ENCODE results near the gene DLX5.

DLX5 gene

DNA sequence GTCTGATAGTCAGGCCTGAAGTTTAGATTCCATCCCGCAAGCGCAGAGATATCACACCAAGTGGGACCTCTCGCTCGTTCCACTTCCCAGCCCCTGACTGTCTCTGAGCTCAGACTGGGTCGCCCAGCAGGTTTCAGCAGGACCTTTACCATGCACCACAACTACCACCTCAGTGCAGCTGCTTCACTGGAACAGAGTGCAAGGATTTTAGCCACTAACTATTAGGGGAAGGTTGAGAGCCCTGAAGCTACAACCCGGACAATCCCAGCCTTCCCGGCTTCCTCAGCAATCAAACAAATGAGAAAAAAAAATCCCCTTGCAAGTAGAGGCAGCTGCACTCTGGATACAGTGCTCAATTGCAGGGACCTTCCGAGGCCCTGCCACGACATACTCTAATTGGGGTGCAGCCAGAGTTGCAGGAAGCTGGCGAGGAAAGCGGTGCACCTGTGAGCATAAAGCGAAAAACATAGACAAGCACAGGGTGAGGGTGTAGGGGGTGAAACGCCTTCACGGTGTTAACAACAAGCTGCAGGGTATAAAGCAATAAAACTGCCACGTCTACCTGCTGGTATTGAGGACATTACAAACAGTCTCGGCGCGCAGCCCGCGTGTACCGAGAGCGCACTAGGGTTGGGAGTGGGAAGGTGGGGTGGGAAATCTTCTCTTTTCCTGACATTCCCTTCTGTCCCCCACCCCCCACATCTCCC, 21.9 kb downstream of the DLX5 start:
- peaks cover 94% of the 10 kb centered on the region for H3K27me3 Mint-ChIP-seq
- H3K4me3 Mint-ChIP-seq, result no peak overlapping the region
- no peaks in the 10 kb centered on the region for H3K36me3 Mint-ChIP-seq
- H3K4me1 Mint-ChIP-seq, result peaks cover 17% of the 10 kb centered on the region
- no peaks in the 10 kb centered on the region for H3K9me3 Mint-ChIP-seq
- no peak overlapping the region for H3K27ac Mint-ChIP-seq
- no peak for ATAC-seq

DNA sequence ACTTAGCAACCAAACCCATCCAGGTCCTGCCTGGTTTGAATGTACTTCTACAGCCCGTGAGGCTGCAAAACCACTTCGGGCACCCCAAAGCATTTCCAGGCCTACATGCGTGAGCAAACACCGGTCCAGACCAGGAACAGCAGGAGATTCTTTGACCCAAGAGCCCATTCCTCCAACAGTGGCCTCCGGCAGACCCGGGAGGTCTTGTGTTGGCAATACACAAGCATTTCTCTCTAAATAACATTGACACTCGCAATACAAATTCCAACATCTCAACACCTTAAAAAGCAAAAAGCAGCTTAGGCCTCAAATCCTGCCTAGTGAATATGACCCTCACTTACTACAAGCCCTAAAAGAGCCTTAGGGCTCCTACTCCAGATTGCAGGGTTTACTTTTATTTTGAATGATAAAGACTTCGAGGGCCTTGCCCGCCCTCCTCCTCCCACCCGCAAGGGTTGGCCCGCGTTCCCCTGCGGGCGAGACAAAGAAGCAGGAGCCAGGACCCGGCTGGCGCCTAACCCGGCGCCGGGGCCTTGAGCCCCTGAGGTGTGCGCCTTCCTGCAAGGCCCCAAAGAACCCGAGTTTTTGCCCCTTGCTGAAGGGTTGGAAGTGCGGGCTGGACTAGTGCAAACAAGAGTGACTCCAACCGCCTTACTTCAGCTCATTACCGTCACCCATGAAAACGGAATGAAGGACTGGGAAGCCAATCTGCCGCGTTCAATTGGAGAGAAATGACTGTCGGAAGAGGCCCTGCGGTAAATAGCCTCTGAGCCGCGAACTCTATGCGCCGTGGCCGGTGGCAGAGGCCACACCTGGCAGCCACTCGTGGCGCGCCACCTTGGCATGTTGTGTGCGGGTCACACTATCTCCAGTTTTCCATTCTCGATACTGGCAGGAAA, 22.7 kb downstream of the DLX5 start:
- H3K4me1 Mint-ChIP-seq, result peaks cover 11% of the 10 kb centered on the region
- H3K4me3 Mint-ChIP-seq, result no peak overlapping the region
- peaks cover 94% of the 10 kb centered on the region for H3K27me3 Mint-ChIP-seq
- no peaks in the 10 kb centered on the region for H3K9me3 Mint-ChIP-seq
- H3K27ac Mint-ChIP-seq, result no peak overlapping the region
- no peaks in the 10 kb centered on the region for H3K36me3 Mint-ChIP-seq
- ATAC-seq, result no peak

DNA sequence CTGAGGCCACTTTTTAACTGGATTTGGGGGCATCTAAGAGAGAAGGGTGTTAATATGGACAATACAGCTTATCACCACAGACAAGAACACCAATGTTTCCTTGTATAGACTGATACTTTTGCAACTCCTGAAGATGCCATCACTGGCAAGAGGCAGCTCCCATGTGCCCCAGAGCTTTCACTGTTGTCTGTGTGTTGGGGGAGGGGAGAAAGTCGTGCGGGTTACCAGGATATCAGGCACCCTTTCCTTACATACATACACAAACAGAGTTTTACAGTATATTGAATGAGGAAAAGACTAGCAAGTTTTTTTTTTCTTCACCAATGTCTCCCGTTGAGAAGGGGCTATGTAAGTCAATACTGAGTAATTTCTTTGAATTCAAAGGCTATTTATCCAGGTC, 23.4 kb downstream of the DLX5 start:
- Mint-ChIP-seq H3K4me3 (no peak overlapping the region), H3K36me3 (no peaks in the 10 kb centered on the region), H3K9me3 (no peaks in the 10 kb centered on the region), H3K27ac (no peak overlapping the region), H3K27me3 (peaks cover 94% of the 10 kb centered on the region), H3K4me1 (peaks cover 5% of the 10 kb centered on the region)
- no peak for ATAC-seq

DNA sequence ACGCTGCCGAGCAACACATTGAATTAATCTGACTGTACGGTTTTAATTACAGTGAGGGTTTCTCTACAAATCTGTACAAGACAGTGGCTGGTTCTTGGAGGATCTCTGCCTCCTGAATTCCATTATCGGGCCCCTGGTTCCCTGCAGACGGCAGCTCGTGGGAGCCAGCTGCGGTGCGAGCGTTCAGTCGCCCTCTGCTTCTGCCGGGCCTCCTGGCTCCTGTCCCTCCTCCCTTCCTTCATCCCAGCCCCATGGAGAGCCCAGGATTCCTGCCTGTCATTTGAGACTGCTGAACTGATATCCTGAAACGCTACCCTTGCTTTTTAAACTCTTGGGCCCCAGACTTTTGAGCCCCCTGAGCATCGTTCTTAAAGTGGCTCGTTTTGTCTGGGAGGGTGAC, 25.9 kb downstream of the DLX5 start:
- no peak for ATAC-seq
- Mint-ChIP-seq H3K4me1 (no peaks in the 10 kb centered on the region), H3K27me3 (peaks cover 100% of the 10 kb centered on the region), H3K36me3 (no peaks in the 10 kb centered on the region), H3K27ac (no peak overlapping the region), H3K4me3 (no peak overlapping the region), H3K9me3 (no peaks in the 10 kb centered on the region)

DNA sequence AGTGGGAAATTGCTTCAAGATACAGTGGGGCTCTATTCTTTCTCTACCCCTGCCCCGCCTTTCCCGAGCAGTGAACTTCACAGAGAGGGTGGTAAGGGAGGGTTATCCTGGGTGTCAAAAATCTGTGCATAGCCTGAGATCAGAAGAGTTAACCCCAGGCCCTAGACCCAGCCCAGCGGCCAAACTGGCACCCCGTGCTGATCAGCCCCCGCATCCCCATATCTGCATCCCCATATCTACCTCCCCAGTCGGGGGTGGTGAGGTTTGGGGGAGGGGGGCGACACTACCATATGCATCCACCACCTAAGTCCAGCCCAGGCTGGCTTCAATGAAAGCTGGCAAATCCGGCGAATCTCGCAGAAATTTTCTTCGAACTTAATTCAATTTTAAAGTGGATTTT, 26.3 kb downstream of the DLX5 start:
- Mint-ChIP-seq H3K36me3 (no peaks in the 10 kb centered on the region), H3K27me3 (peaks cover 100% of the 10 kb centered on the region), H3K4me3 (no peak overlapping the region), H3K9me3 (no peaks in the 10 kb centered on the region), H3K27ac (no peak overlapping the region), H3K4me1 (no peaks in the 10 kb centered on the region)
- ATAC-seq, result no peak

DNA sequence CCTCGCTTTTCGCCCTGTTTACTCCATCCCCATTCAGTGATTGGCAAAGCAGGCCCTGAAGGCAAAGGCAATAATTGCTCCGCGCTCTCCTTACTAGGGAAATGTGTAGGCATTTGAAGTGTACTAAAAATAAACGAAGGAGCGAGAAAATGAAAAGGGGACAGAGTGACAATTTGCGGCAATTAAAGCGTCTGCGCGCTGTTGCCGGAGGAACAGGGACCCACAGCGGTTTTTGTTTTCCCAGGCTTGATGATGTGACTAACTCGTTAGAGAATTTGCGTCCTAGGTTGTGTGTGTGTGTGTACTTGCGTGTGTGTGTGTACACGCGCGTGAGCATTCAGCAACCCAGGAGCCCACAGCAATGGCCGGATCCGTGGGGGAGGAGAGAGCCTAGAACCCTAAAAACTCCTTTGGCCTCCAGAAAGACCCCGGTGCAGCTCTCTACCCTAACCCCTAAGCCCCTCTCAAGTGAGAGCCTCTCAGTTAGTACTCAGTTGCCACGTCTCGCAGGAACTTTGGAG, 27.1 kb downstream of the DLX5 start:
- Mint-ChIP-seq H3K9me3 (peaks cover 4% of the 10 kb centered on the region), H3K36me3 (peaks cover 5% of the 10 kb centered on the region), H3K27ac (no peak overlapping the region), H3K4me1 (peaks cover 5% of the 10 kb centered on the region), H3K4me3 (no peak overlapping the region), H3K27me3 (peaks cover 100% of the 10 kb centered on the region)
- no peak for ATAC-seq

DNA sequence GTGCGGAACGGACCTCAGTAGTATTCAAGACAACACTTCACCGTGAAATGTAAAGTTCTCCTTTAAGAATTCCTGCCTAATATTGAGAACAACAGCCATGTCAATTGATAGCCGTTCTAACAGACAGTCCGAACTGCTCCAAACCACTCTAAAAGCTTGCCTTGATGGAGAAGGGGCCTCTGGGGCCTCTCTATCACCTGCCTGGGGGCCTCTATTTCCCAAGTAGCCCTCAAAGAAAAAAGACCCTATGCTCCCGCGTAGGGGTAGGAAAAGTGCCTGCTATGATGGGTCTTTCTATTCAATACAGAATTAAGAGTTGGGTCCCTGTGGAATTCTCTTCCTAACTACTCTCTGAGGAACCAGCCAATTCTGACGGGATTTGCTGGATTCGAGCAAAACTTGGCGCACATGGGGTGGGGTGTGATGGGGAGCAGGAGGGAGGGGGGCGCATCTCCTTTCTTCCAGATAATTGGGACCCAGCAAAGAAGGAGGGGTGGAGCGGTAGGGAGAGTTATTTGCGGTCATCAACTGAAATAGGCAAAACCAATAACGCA, 27.6 kb downstream of the DLX5 start:
- Mint-ChIP-seq H3K36me3 (peaks cover 7% of the 10 kb centered on the region), H3K27ac (no peak overlapping the region), H3K4me3 (no peak overlapping the region), H3K4me1 (peaks cover 6% of the 10 kb centered on the region), H3K9me3 (peaks cover 4% of the 10 kb centered on the region), H3K27me3 (peaks cover 100% of the 10 kb centered on the region)
- ATAC-seq, result no peak

DNA sequence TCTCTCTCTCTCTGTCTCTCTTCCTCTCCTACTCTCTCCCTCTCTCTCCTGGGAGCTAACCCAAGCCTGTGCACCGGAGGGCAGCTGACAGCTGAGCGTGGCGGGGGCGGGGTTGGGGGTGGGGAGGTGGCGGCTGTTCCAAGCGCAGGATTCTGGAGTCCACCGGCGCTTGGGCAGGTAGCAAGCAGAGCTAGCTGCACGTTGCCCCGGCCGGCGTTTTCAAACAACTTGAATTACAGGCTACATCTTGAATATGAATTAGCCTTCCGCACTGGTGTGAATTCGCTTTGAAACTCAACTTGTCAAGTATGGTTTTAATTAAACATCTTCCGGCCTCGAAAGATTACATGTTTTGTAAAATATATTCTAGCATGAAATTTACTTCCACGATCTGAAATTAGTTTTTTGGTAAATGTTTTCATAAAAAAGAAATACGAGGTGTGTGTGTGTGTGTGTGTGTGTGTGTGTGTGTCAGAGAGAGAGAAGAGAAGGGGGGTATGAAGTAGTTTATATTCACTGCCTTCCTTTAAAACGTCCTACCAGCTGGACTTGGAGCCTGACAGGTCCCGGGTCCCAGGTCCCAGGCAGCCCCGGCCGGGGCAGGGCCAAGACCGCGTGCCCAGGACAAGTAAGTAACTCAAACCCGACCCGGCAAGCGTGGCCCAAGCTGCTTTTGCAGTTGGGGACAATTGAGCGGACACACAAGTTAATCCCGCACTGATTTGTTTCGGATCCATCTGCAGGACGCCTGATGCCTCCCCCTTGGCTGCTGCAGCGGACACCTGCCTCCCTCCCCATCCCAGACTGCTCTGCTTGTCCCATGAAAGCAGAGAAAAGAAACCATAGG, 28.3 kb downstream of the DLX5 start:
- Mint-ChIP-seq H3K27me3 (peaks cover 100% of the 10 kb centered on the region), H3K4me3 (no peak overlapping the region), H3K4me1 (peaks cover 6% of the 10 kb centered on the region), H3K36me3 (peaks cover 7% of the 10 kb centered on the region), H3K27ac (no peak overlapping the region), H3K9me3 (peaks cover 4% of the 10 kb centered on the region)
- ATAC-seq, result no peak

DNA sequence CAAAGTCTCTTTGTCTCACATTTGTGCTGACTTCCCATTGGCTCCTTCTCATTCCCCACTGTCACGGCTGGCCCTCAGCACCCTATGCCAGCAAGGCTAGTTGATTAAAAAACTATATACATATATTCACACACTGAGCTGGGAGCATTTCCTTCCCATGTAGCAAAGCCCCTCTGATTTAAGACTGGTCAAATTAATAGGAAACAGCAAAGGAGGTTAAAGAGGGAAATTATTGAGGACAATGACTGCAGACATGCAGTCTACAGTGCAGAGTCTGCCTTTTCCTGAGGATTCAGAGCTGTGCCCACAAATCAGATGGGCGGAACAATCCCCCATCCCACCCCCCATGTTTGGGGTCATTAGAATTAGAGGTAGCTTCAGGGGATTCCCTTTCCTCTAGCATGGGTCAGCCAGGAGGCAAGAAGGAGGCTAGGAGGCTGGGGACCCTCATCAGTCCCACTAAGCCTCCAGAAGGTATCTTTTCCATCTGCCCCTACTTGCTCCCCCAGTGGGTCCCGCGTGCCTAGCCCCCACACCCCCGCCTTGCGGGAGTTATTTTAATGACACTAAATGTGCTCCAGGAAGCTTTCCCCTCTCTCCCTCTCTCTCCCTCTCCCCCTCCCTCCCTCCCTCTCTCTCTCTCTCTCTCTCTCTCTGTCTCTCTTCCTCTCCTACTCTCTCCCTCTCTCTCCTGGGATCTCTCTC, 29.1 kb downstream of the DLX5 start:
- H3K4me3 Mint-ChIP-seq, result no peak overlapping the region
- no peak overlapping the region for H3K27ac Mint-ChIP-seq
- peaks cover 6% of the 10 kb centered on the region for H3K4me1 Mint-ChIP-seq
- H3K27me3 Mint-ChIP-seq, result peaks cover 99% of the 10 kb centered on the region
- ATAC-seq, result no peak
- peaks cover 4% of the 10 kb centered on the region for H3K9me3 Mint-ChIP-seq
- H3K36me3 Mint-ChIP-seq, result peaks cover 7% of the 10 kb centered on the region

DNA sequence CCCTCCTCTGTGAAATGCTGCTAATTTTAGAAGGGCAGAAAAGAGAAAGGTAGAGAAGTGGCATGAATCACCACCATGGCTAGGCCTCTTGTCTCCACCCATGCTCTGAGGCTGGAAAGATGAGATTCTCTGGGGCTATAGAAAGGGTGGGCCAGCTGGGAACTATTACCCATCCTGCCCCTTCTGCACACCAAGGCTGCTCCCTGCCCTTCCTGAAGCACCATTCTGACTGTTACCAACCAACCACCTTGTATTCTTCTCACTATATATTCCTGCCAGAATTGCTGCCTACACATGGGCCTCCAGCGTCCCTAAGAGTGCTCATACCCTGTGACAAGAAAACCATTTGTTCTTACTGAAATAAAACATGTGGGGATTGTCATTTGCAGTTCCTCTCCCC, 30.7 kb downstream of the DLX5 start:
- ATAC-seq, result no peak
- peaks cover 6% of the 10 kb centered on the region for H3K4me1 Mint-ChIP-seq
- no peak overlapping the region for H3K4me3 Mint-ChIP-seq
- H3K36me3 Mint-ChIP-seq, result peaks cover 7% of the 10 kb centered on the region
- no peak overlapping the region for H3K27ac Mint-ChIP-seq
- peaks cover 99% of the 10 kb centered on the region for H3K27me3 Mint-ChIP-seq
- H3K9me3 Mint-ChIP-seq, result peaks cover 4% of the 10 kb centered on the region

DNA sequence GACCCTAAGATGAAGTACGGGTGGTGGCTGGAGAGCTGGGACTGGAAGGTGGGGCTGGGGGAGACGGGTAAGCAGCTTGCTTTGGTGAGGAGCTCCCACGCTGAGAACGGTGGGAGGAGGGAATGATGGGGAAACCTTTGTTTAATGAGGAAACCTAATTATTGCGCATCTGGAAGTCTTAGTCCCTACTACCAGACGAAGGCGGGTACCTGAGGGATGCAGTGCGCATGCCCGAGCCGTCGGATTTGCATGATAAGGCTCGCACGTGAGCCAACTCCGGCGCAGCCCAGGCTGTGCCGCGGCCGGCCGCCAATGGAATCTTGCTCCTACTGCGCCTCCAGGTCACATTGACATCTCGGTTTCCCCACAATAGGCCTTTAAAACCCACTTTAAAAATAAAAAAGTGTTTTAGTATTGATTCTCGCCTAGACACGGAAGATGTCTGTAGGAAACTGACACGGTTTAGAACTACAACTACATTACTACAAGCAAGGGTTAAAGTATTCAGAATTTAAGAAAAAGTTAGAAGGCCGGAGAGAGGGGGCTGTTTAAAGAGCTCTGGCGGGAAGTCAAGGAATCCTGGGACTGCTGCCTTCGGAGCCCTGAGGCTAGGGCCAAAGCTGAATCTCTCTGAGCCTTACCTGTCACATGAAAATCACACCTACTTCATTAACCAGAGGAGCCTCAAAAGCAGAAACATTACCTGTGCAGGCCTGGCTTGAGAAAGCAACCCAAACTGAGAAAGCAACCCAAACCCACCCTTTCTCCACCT, 31.4 kb downstream of the DLX5 start:
- no peak for ATAC-seq
- Mint-ChIP-seq H3K4me1 (peaks cover 6% of the 10 kb centered on the region), H3K4me3 (no peak overlapping the region), H3K27me3 (peaks cover 98% of the 10 kb centered on the region), H3K27ac (no peak overlapping the region), H3K36me3 (peaks cover 7% of the 10 kb centered on the region), H3K9me3 (peaks cover 4% of the 10 kb centered on the region)

DNA sequence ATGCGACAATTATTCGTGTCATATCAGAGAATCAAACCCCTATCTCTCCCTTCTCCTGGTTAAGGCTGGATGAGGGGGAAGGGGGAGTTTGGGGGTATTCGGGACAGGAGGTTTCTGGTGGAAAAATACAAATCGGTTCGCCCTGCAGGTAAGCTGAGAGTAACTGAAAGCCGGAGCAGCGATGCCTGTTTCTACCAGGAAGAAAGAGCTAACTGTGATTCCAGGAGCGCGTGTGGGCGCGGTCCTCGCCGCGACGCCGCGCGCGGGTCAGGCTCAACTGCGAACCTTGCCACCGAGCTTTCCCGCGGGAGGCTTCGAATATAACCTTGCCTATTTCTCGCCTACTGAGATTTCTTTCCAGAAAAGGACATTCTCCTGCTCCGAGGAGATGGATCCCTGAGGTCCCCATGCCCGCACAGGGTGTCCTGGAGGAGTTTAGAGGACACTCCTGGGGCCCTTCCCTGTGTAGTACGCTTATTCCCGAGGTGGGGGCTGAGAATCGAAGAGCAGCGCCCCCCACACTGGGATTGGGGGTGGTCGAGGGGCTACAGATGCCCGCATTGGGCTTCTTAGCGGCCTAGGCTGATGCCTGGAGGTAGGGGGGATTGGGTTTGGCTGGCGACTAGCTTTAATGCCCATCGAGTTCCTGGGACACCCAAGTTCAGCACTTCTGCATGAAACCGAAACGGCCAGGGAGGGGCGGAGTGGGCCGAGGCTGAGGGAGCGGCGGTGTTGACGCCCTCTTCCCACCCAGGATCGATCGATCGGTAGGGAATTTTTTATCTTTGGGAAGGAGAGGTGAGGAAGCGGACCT, 32.2 kb downstream of the DLX5 start:
- Mint-ChIP-seq H3K27ac (no peak overlapping the region), H3K27me3 (peaks cover 89% of the 10 kb centered on the region), H3K36me3 (peaks cover 7% of the 10 kb centered on the region)

DNA sequence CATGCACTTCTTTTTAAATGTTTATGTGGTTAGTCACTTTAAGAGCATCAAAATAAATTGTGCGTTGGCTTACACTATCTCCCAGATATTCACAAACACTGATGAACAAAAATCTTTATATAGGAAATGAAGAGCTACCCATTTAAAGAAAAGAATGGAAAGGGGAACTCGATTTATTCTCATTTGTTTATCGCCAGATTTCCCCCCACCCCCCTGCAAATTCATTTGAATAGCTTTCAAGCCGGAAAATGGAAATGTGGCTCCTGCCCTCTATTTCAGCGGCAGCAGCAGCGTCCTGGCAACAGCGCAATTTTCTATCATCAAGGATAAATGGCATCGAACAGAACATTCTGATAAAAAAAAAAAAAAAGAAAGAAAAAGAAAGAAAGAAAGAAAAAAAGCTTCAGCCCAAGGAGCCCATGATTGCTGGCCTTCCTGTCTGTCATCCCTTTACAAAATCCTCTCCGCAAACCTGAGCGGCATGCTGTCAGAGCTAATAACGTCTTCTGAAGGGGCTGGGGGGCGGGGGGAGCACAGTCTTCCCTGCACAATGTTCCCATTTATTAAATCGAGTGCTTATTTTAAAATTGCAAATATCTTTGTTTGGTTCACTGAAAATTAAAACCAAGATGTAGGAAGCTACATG, 33.0 kb downstream of the DLX5 start:
- Mint-ChIP-seq H3K9me3 (peaks cover 4% of the 10 kb centered on the region), H3K4me3 (no peak overlapping the region), H3K27me3 (peaks cover 89% of the 10 kb centered on the region), H3K27ac (no peak overlapping the region), H3K36me3 (peaks cover 7% of the 10 kb centered on the region), H3K4me1 (peaks cover 6% of the 10 kb centered on the region)
- no peak for ATAC-seq

More for the DNA sequence above, 32.2 kb downstream of the DLX5 start:
- ATAC-seq, result no peak
- peaks cover 6% of the 10 kb centered on the region for H3K4me1 Mint-ChIP-seq
- H3K9me3 Mint-ChIP-seq, result peaks cover 4% of the 10 kb centered on the region
- no peak overlapping the region for H3K4me3 Mint-ChIP-seq

Measured in stimulated activated memory B cell treated with anti-CD40 and anti-IgM and Interleukin-4, amounts not matched to agents 10 μg/mL and 1 μg/mL and 100 μg/mL, for 72 hours (primary cell).